ENCODE results near the gene FUT7. TPM values are rescaled to one million over a fixed set of nuclear protein-coding genes. Genes with fewer than 3 reads are reported as not detected.

The FUT7 gene
- total and polyA plus RNA-seq, 2 of the 8 experiments (the other 6 are each of a cell fraction or from before 2014, with no cell fraction given) = not detected

GRCh38 chr9:137025517-137025966, 6.3 kb downstream of the FUT7 start (continued):
- TF ChIP-seq CTBP2 (IDR thresholded peaks at IDR 0.05; ENCODE audit: borderline replicate concordance, insufficient read depth, insufficient read length, low read length) (no peak), SIN3A (conservative IDR thresholded peaks at IDR 0.05 in 1 of 2, IDR thresholded peaks at IDR 0.05 in 1 of 2; ENCODE audit: low read depth in 1 of 2, low read length in 2 of 2) (no peak), SP4 (IDR thresholded peaks at IDR 0.05; ENCODE audit: low read length) (no peak), CEBPB (IDR thresholded peaks at IDR 0.05; ENCODE audit: low read depth, low read length) (no peak), GTF2F1 (IDR thresholded peaks at IDR 0.05; ENCODE audit: borderline replicate concordance, low read depth, low read length) (no peak), RBBP5 (IDR thresholded peaks at IDR 0.05; ENCODE audit: borderline replicate concordance, low read depth, low read length) (no peak), CBX8 (IDR thresholded peaks at IDR 0.05; ENCODE audit: borderline replicate concordance, low read depth, low read length) (no peak), KDM5A (IDR thresholded peaks at IDR 0.05; ENCODE audit: low read length) (no peak)
